ENCODE results near the gene CRYBB3.
"Not testable (repeated sequence)": the region's sequence is repeated elsewhere in the genome, so short reads cannot be mapped to it uniquely, and the experiment has no call there.

Gene CRYBB3

GRCh38 chr22:25207553-25208157 is 8.0 kb downstream of the CRYBB3 start:
- DNase-seq: no peak

- DNase-seq: no peak
These were observed 8.7 kb downstream of the CRYBB3 start for GRCh38 chr22:25208328-25208727.

GRCh38 chr22:25208743-25209505 is 9.3 kb downstream of the CRYBB3 start:
- no peak for DNase-seq

- DNase-seq: no peak
These were observed 11.1 kb downstream of the CRYBB3 start for GRCh38 chr22:25210793-25211192.

- DNase-seq: no peak
These were observed 12.7 kb downstream of the CRYBB3 start for GRCh38 chr22:25212337-25212736.

GRCh38 chr22:25213221-25213620 is 13.6 kb downstream of the CRYBB3 start:
- no peak for DNase-seq

- DNase-seq: no peak
These were observed 16.6 kb downstream of the CRYBB3 start for GRCh38 chr22:25216230-25216629.

GRCh38 chr22:25219211-25219689 is 19.6 kb downstream of the CRYBB3 start, which contains the start of gene CRYBB2:
TSS of gene CRYBB2 (plus strand) at chr22:25219639. CDS start at chr22:25221430, 1,791 bp downstream.
- DNase-seq: no peak

- DNase-seq: no peak
These were observed 20.3 kb downstream of the CRYBB3 start for GRCh38 chr22:25219948-25220442.

GRCh38 chr22:25221790-25222189 is 22.1 kb downstream of the CRYBB3 start:
- no peak for DNase-seq

GRCh38 chr22:25223269-25223850 is 23.7 kb downstream of the CRYBB3 start:
- no peak for DNase-seq

- DNase-seq: no peak
These were observed 29.2 kb downstream of the CRYBB3 start for GRCh38 chr22:25228822-25229221.

GRCh38 chr22:25230760-25231159 is 31.1 kb downstream of the CRYBB3 start:
- not testable (repeated sequence) for DNase-seq

- DNase-seq: no peak
These were observed 32.6 kb downstream of the CRYBB3 start for GRCh38 chr22:25232301-25232700.

GRCh38 chr22:25233706-25234105 is 34.0 kb downstream of the CRYBB3 start:
- not testable (repeated sequence) for DNase-seq

- no peak for DNase-seq
These were observed 36.1 kb downstream of the CRYBB3 start for GRCh38 chr22:25235547-25236290.

GRCh38 chr22:25236417-25236816 is 36.8 kb downstream of the CRYBB3 start:
- DNase-seq: no peak

GRCh38 chr22:25237503-25237902 is 37.8 kb downstream of the CRYBB3 start:
- no peak for DNase-seq

- DNase-seq: not testable (repeated sequence)
These were observed 38.4 kb downstream of the CRYBB3 start for GRCh38 chr22:25238058-25238457.

GRCh38 chr22:25255169-25255568 is 55.5 kb downstream of the CRYBB3 start:
- not testable (repeated sequence) for DNase-seq

Data from GF-D8 (cell line).